Testis (tissue), 2 donors: ENCODE results near the gene SLCO4A1.

ENCODE experiments used
- CTCF ChIP-seq, 3 experiments: fragments of 450-650 bp in 2 of 3; fragments of 200-600 bp in 1 of 3; sonication (generic) in 1 of 3; IDR thresholded peaks; one replicate each; pipeline ENCODE4 v1.5.1; 2016 to 2019; ENCODE audit warnings: antibody characterized with exemption in 3 of 3, mild to moderate bottlenecking in 2 of 3, moderate library complexity in 1 of 3
- POLR2A ChIP-seq: fragments of 450-650 bp; IDR thresholded peaks from one replicate; pipeline ENCODE4 v1.6.1; 2017; ENCODE audit warnings: antibody characterized with exemption, mild to moderate bottlenecking, moderate library complexity

- TF ChIP-seq CTCF (IDR thresholded peaks at IDR 0.05) (no peak), POLR2A (no peak)
Measured at GRCh38 chr20:62665153-62665754, 23.0 kb downstream of the SLCO4A1 start.
